Raji (cell line): ENCODE data around the gene GAMT.

Experiments
- POLR2A ChIP-seq: IDR thresholded peaks from 2 replicates; pipeline ENCODE4 v1.6.1; 2011; ENCODE audit warnings: low read depth, low read length, control low read depth; ENCODE audit not compliant: insufficient read depth

Gene GAMT

GRCh38 chr19:1423436-1424191, 22.3 kb upstream of the GAMT start:
- TF ChIP-seq POLR2A, result no peak

- no peak for TF ChIP-seq POLR2A
Measured at GRCh38 chr19:1422943-1423342, 21.6 kb upstream of the GAMT start.

- no peak for TF ChIP-seq POLR2A
Measured at GRCh38 chr19:1422360-1422759, 21.0 kb upstream of the GAMT start.

GRCh38 chr19:1421958-1422305, 20.6 kb upstream of the GAMT start:
- no peak for TF ChIP-seq POLR2A

DNA sequence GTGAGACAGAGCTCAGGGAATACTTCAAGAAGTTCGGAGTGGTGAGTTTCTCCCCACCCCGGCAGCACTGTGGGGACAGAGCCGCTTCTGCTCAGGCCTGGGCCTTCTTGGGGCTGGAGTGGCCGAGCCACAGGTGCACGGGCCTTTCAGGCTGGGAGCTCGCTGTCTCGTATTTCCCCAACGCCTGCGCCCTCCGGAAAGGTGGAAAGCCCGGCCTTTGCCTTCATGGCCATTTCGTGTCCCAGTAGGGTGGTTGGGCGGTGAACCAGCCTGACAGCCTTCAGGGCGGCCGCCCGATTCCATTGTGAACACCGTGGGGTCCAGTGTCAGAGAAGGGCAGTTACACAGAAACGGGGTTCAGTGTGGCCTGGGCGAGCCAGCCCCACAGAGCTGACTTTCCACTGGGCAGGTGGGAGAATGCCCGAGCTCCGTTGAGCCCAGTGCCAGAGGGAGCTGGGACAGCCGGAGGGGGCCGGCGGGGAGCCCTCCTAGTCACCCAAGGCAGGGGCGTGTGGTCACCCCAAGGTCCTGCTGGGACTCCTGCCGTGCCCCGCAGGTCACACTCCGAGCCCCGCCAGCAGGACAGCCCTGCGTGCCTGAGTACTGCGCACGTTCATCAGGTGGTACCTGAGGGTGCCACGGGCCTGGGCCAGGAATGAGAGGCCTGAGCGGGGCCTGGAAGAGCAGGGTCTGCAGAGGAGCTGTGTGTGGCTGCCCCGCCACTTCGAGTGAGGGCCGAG, 20.0 kb upstream of the GAMT start:
- no peak for TF ChIP-seq POLR2A

DNA sequence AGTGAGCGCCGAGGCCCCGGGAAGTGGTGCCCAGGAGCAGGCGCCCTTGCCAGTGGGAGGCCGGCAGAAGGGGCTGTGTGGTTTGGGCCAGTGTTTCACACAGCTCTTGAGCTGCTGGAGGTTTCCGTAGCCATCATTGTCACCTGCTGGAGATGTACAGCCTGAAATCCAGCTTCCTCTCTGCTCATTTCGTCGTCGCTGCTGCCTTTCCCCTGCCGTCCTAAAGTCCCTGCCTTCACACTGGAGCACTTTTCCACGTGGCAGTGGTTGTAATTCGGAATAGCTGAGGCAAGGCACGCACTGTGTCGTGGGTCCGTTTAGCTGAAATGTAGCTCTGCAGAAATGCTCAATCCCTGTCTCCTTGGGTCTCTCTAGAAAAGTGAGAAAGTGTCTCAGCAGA, 19.2 kb upstream of the GAMT start:
- no peak for TF ChIP-seq POLR2A

- no peak for TF ChIP-seq POLR2A
Measured at GRCh38 chr19:1418951-1419738, 17.8 kb upstream of the GAMT start.

GRCh38 chr19:1418496-1418775, 17.1 kb upstream of the GAMT start:
- no peak for TF ChIP-seq POLR2A

- TF ChIP-seq POLR2A, result no peak
Measured at GRCh38 chr19:1417681-1418495, 16.5 kb upstream of the GAMT start.

- TF ChIP-seq POLR2A, result no peak
Measured at GRCh38 chr19:1417145-1417544, 15.8 kb upstream of the GAMT start.

DNA sequence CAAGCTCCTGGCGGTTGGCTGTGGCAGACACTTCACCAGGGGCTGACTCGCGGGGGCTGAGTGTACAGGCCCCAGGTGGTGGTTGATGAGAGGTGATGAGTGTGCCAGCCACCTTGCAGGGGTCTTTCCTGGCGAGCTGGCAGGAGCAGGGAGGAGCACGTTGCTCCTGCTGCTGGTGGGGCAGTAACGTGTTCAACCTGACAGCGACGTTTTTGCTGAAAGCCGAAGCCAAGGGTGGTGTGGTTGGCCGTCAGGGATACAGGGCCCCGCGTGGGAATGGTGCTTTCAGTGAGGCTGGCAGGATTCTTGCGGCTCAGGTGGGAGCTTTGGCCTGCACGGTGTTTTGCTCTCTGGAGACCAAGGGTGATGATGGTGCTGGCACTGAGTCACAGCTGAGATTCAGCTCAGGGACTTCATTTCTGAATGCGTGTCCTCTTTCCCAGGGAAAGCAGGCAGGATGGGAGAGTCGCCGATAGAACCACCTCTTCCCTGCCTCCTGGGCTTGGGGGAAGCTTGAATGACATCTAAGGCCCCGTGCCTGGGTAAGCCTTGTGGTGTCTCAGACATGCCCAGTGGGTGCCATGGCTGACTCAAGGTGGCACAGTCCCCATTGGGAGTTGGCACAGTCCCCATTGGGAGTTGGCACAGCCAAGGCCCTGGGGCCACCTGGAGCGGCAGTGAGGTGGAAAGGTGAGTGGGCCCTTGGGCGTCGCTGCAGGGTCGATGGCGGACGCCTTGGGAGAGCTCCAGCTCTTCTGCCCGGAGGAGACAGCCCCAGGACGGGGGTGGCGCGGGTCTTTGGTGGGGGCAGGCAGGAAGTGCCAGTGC, 14.9 kb upstream of the GAMT start:
- no peak for TF ChIP-seq POLR2A

- TF ChIP-seq POLR2A, result no peak
Measured at GRCh38 chr19:1412995-1413800, 11.9 kb upstream of the GAMT start.

DNA sequence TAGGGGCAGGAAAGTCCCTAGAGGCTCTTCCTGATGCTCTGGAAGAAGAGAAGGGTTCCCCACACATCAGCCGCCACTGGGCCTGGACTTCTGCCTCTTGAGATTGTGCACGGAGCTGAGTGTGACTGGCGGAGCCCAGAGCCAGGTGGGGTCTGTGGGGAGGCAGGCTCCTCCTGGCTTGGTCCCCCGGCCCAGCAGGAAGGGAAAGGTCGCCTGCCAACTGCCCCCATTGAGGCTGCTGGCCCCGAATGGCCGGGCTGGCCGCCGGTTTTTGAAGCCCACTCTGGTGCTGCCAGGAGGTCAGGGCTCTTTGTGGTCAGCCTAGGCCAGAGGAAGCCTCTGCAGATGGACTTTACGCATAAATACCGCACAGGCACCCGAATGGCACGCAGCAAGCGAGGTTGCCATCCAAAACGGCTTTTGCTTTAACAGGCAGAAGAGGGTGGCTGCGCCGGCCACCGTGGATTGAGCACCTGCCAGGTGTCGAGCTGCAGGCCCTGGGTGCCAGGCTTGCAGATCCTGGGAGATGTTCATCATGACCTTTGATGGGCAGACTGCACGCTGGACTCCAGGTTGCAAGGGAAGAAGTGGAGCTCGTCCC, 11.1 kb upstream of the GAMT start:
- TF ChIP-seq POLR2A, result no peak
